PFSK-1 (cell line): ENCODE data around the gene PCBP3.

Source experiments
- FOXP2 ChIP-seq: optimal IDR thresholded peaks from 2 replicates; pipeline ENCODE3; 2011; ENCODE audit warnings: borderline replicate concordance, control low read depth, inconsistent platforms; ENCODE audit not compliant: insufficient read depth; ENCODE audit errors: extremely low read length, extremely low read depth
- POLR2AphosphoS5 ChIP-seq: IDR thresholded peaks from 2 replicates; pipeline ENCODE4 v1.6.1; 2012; ENCODE audit warnings: low read depth, mild to moderate bottlenecking, control low read depth, low read length, moderate library complexity
- SIN3A ChIP-seq: IDR thresholded peaks from 2 replicates; pipeline ENCODE4 v1.6.1; 2012; ENCODE audit warnings: mild to moderate bottlenecking, low read length, moderate library complexity, borderline replicate concordance; ENCODE audit not compliant: insufficient read depth
- TAF1 ChIP-seq: IDR thresholded peaks from 2 replicates; pipeline ENCODE4 v1.6.1; 2012; ENCODE audit warnings: low read length, control low read depth, borderline replicate concordance; ENCODE audit not compliant: insufficient read depth
- TF ChIP-seq, protein P1 (sequence below), 2 experiments: IDR thresholded peaks; 2 replicates each; pipeline versions ENCODE4 v1.6.1 to v1.8.0; 2011 to 2012; ENCODE audit warnings: low read depth in 2 of 2, low read length in 2 of 2, control low read depth in 1 of 2, inconsistent platforms in 1 of 2, mild to moderate bottlenecking in 1 of 2, moderate library complexity in 1 of 2; ENCODE audit not compliant: insufficient read depth in 1 of 2

Gene PCBP3

DNA sequence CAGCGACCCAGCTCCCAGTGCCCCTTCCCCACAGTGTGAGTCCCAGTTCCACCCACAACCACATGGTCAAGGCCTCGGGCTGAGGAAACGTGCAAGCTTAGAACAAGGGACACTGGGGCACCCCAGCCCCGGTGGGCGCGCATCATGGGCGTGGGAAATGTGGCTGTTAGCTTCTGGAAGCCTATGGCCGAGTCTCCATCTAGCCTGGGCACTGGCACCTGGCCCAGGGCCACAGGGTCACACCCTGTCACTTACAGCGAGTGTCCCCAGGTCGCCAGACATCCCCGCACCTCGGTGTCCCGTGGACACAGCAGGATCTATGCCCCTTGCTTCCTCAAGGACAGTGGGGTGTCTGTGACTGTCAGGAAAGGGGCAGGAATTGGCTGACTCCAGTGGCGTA is 301.1 kb downstream of the PCBP3 start:
- TF ChIP-seq SIN3A: no peak
- TF ChIP-seq, protein P1, sequence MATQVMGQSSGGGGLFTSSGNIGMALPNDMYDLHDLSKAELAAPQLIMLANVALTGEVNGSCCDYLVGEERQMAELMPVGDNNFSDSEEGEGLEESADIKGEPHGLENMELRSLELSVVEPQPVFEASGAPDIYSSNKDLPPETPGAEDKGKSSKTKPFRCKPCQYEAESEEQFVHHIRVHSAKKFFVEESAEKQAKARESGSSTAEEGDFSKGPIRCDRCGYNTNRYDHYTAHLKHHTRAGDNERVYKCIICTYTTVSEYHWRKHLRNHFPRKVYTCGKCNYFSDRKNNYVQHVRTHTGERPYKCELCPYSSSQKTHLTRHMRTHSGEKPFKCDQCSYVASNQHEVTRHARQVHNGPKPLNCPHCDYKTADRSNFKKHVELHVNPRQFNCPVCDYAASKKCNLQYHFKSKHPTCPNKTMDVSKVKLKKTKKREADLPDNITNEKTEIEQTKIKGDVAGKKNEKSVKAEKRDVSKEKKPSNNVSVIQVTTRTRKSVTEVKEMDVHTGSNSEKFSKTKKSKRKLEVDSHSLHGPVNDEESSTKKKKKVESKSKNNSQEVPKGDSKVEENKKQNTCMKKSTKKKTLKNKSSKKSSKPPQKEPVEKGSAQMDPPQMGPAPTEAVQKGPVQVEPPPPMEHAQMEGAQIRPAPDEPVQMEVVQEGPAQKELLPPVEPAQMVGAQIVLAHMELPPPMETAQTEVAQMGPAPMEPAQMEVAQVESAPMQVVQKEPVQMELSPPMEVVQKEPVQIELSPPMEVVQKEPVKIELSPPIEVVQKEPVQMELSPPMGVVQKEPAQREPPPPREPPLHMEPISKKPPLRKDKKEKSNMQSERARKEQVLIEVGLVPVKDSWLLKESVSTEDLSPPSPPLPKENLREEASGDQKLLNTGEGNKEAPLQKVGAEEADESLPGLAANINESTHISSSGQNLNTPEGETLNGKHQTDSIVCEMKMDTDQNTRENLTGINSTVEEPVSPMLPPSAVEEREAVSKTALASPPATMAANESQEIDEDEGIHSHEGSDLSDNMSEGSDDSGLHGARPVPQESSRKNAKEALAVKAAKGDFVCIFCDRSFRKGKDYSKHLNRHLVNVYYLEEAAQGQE (IDR thresholded peaks at IDR 0.05; ENCODE audit: insufficient read depth in 1 of 2, low read depth in 2 of 2, low read length in 2 of 2): no peak
- no peak for TF ChIP-seq TAF1
- TF ChIP-seq FOXP2: no peak
- no peak for TF ChIP-seq POLR2AphosphoS5

DNA sequence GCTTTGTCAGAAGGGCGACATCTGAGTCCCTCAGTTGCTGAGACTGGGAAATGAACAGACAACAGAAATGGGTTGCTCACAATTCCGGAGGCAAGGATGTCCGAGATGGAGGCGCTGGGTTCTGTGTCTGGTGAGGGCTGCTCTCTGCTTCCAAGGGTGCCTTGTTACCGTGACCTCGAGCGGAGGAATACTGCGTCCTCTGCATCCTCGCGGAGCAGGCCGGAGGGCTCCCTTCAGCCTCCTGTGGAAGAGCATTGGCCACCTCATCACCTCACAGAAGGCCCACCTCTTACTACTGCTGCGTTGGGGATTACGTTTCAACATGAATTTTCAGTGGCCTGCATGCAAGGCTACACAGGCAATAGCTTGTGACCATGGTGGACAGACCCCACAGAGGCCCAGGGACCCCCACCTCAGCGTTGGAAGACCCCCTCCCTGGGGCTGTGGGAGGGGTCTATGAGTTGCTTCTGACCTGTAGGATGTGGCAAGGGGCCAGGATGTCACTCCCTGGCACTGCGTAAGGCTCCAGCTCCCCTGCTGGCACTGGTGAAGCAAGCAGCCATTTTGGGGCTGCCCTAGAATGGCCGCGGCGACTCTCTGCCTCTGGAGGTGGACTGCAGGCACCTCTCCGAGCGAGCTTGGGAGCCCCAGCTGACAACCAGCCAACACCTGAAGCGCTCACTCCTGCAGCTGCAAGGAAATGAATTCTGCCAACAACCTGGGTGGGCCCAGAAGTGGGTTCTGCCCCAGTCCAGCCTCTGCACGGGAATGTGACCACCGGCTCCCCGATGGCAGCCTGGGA is 301.7 kb downstream of the PCBP3 start:
- TF ChIP-seq FOXP2 (no peak), SIN3A (no peak), POLR2AphosphoS5 (no peak), TAF1 (no peak)
- TF ChIP-seq, protein P1 (IDR thresholded peaks at IDR 0.05; ENCODE audit: insufficient read depth in 1 of 2, low read depth in 2 of 2, low read length in 2 of 2): no peak

DNA sequence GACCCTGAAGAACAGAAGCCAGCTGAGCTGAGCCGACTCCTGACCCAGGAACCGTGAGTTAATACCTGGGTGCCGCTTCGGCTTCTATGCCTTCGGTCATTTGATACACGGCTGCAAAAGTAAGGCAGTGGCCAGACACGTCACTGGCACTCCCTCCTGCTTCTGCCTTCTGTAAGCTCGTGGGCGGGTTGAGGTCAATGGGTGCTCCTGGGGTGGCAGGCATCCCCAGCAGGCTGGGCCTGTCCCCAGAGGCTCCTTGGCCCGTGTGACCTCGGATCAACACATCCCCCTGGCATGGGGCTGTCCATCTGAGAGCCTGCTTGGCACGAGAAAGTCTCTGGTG is 302.3 kb downstream of the PCBP3 start:
- TF ChIP-seq, protein P1 (IDR thresholded peaks at IDR 0.05; ENCODE audit: insufficient read depth in 1 of 2, low read depth in 2 of 2, low read length in 2 of 2): no peak
- TF ChIP-seq POLR2AphosphoS5 (no peak), SIN3A (no peak), FOXP2 (no peak), TAF1 (no peak)

DNA sequence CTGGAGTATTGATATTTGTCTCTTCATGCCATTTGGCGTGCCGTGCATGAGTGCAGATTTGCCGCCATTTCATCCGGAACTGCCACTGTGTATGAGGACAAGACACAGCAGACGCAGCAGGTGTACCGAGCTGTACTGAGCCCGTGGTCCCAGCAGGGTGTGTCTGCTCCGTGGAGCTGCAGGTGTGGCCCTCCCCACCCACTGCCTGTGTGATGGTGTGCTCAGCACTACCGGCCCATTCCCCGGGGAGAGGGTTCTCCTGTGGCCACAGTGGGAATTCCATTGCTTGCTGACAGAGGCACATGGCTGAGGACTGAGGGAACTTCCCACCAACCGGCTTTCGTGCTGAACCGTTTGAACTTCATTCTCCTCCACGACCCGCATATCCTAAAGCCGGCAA is 303.8 kb downstream of the PCBP3 start:
- TF ChIP-seq TAF1 (no peak), FOXP2 (no peak)
- TF ChIP-seq, protein P1 (IDR thresholded peaks at IDR 0.05; ENCODE audit: insufficient read depth in 1 of 2, low read depth in 2 of 2, low read length in 2 of 2): no peak

DNA sequence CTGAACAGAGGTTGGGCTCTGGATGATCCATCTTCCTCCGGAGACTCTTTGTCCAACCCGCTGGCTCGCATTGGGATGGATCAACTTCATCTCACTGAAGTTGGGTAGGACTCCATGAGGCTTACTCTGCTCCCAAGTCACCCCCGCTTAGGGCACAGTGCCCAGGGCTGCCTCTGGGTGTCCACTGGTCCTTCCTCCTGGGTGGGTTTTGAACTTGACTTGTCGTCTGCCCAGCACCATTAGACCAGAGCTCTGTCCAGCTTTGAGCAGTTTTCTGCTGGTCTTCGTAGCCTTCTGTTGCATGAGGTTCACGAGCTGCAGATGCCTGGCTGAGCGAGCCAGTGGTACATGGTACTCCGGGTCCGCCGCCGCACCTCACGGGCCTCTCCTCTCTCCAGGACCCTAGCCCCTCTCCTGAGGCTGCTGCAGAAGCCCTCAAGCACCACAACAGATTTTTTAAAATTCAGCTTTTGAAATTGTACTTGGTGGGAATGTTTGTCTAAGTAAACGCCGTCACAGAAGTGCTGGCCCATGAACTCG is 304.3 kb downstream of the PCBP3 start:
- no peak for TF ChIP-seq POLR2AphosphoS5
- TF ChIP-seq FOXP2: no peak
- TF ChIP-seq TAF1: no peak
- no peak for TF ChIP-seq SIN3A
- TF ChIP-seq, protein P1 (IDR thresholded peaks at IDR 0.05; ENCODE audit: insufficient read depth in 1 of 2, low read depth in 2 of 2, low read length in 2 of 2): no peak
